ENCODE measurements around the gene CFAP410.

Gene CFAP410

GRCh38 chr21:44291936-44292811 is 47.0 kb downstream of the CFAP410 start:
- no peaks in the 10 kb centered on the region for H3K79me1 ChIP-seq (ENCODE audit: low read length)
- no peak overlapping the region for H2BK5ac ChIP-seq (ENCODE audit: low read depth, low read length, poor library complexity)
- no peak overlapping the region for H2BK120ac ChIP-seq (ENCODE audit: insufficient read depth, low read length, poor library complexity)
- no peak overlapping the region for H2AK5ac ChIP-seq (ENCODE audit: low read length)
- no peak overlapping the region for H3K27ac ChIP-seq (ENCODE audit: low read depth, low read length)
- no peaks in the 10 kb centered on the region for H3K9me3 ChIP-seq (ENCODE audit: insufficient read depth, low read depth, low read length)
- H3K4ac ChIP-seq (ENCODE audit: low read depth, low read length), result no peak overlapping the region
- H3K4me3 ChIP-seq (ENCODE audit: low read depth, low read length), result no peak overlapping the region
- no peak overlapping the region for H3K14ac ChIP-seq (ENCODE audit: low read length)
- H3K79me2 ChIP-seq (ENCODE audit: control insufficient read depth, insufficient read depth, low read length, poor library complexity), result no peaks in the 10 kb centered on the region
- no peaks in the 10 kb centered on the region for H3K27me3 ChIP-seq (ENCODE audit: insufficient read depth, low read length)
- H2BK12ac ChIP-seq (ENCODE audit: low read length), result no peak overlapping the region
- H3K23ac ChIP-seq (ENCODE audit: low read length), result no peak overlapping the region
- no peaks in the 10 kb centered on the region for H3K4me1 ChIP-seq (ENCODE audit: control insufficient read depth in 1 of 2, insufficient read depth in 2 of 2, low read length in 2 of 2)
- no peak for DNase-seq
- no peak overlapping the region for H3K4me2 ChIP-seq (ENCODE audit: low read length)
- H4K8ac ChIP-seq (ENCODE audit: low read depth, low read length), result no peak overlapping the region
- H4K91ac ChIP-seq (ENCODE audit: low read depth, low read length), result no peak overlapping the region
- H4K12ac ChIP-seq (ENCODE audit: low read depth, low read length), result no peak overlapping the region
- no peak overlapping the region for H3K18ac ChIP-seq (ENCODE audit: low read length)
- H3K36me3 ChIP-seq (ENCODE audit: control insufficient read depth in 1 of 2, insufficient read depth in 2 of 2, low read length in 2 of 2), result no peaks in the 10 kb centered on the region
- WGBS (ENCODE audit: extremely low coverage, insufficient coverage, insufficient read length), result no CpG with 5 or more reads among the region's 25 CpGs
- no peak overlapping the region for H3K9ac ChIP-seq (ENCODE audit: low read length)
- no peak overlapping the region for H2AFZ ChIP-seq (ENCODE audit: insufficient read depth, low read length, poor library complexity)

- Histone ChIP-seq H4K91ac (ENCODE audit: low read depth, low read length) (no peak overlapping the region), H3K36me3 (ENCODE audit: control insufficient read depth in 1 of 2, insufficient read depth in 2 of 2, low read length in 2 of 2) (no peaks in the 10 kb centered on the region), H2AFZ (ENCODE audit: insufficient read depth, low read length, poor library complexity) (no peak overlapping the region), H3K9ac (ENCODE audit: low read length) (no peak overlapping the region), H2BK12ac (ENCODE audit: low read length) (no peak overlapping the region), H3K4ac (ENCODE audit: low read depth, low read length) (no peak overlapping the region), H3K79me2 (ENCODE audit: control insufficient read depth, insufficient read depth, low read length, poor library complexity) (no peaks in the 10 kb centered on the region), H3K79me1 (ENCODE audit: low read length) (no peaks in the 10 kb centered on the region), H2BK120ac (ENCODE audit: insufficient read depth, low read length, poor library complexity) (no peak overlapping the region), H3K18ac (ENCODE audit: low read length) (no peak overlapping the region), H3K4me2 (ENCODE audit: low read length) (no peak overlapping the region), H3K9me3 (ENCODE audit: insufficient read depth, low read depth, low read length) (no peaks in the 10 kb centered on the region), H2BK5ac (ENCODE audit: low read depth, low read length, poor library complexity) (no peak overlapping the region), H4K8ac (ENCODE audit: low read depth, low read length) (no peak overlapping the region), H3K4me1 (ENCODE audit: control insufficient read depth in 1 of 2, insufficient read depth in 2 of 2, low read length in 2 of 2) (no peaks in the 10 kb centered on the region), H3K23ac (ENCODE audit: low read length) (no peak overlapping the region), H3K27ac (ENCODE audit: low read depth, low read length) (no peak overlapping the region), H3K4me3 (ENCODE audit: low read depth, low read length) (no peak overlapping the region), H4K12ac (ENCODE audit: low read depth, low read length) (no peak overlapping the region), H3K27me3 (ENCODE audit: insufficient read depth, low read length) (no peaks in the 10 kb centered on the region), H2AK5ac (ENCODE audit: low read length) (no peak overlapping the region), H3K14ac (ENCODE audit: low read length) (no peak overlapping the region)
- no peak for DNase-seq
- WGBS (ENCODE audit: extremely low coverage, insufficient coverage, insufficient read length), result no CpG with 5 or more reads among the region's 33 CpGs
Observed at GRCh38 chr21:44291078-44291935, 47.9 kb downstream of the CFAP410 start.

GRCh38 chr21:44290327-44291077 is 48.7 kb downstream of the CFAP410 start:
- H3K14ac ChIP-seq (ENCODE audit: low read length), result no peak overlapping the region
- DNase-seq, result no peak
- no CpG with 5 or more reads among the region's 16 CpGs for WGBS (ENCODE audit: extremely low coverage, insufficient coverage, insufficient read length)

GRCh38 chr21:44289381-44290010 is 49.7 kb downstream of the CFAP410 start:
- Histone ChIP-seq H2BK12ac (ENCODE audit: low read length) (no peak overlapping the region), H3K23ac (ENCODE audit: low read length) (no peak overlapping the region), H4K91ac (ENCODE audit: low read depth, low read length) (no peak overlapping the region), H2AK5ac (ENCODE audit: low read length) (no peak overlapping the region), H2AFZ (ENCODE audit: insufficient read depth, low read length, poor library complexity) (no peak overlapping the region), H3K14ac (ENCODE audit: low read length) (no peak overlapping the region), H3K79me1 (ENCODE audit: low read length) (no peaks in the 10 kb centered on the region), H3K18ac (ENCODE audit: low read length) (no peak overlapping the region), H3K79me2 (ENCODE audit: control insufficient read depth, insufficient read depth, low read length, poor library complexity) (no peaks in the 10 kb centered on the region), H3K36me3 (ENCODE audit: control insufficient read depth in 1 of 2, insufficient read depth in 2 of 2, low read length in 2 of 2) (no peaks in the 10 kb centered on the region), H3K4me2 (ENCODE audit: low read length) (no peak overlapping the region), H2BK120ac (ENCODE audit: insufficient read depth, low read length, poor library complexity) (no peak overlapping the region), H4K8ac (ENCODE audit: low read depth, low read length) (no peak overlapping the region), H3K27me3 (ENCODE audit: insufficient read depth, low read length) (no peaks in the 10 kb centered on the region), H3K4me3 (ENCODE audit: low read depth, low read length) (no peak overlapping the region), H2BK5ac (ENCODE audit: low read depth, low read length, poor library complexity) (no peak overlapping the region), H3K4ac (ENCODE audit: low read depth, low read length) (no peak overlapping the region), H3K9me3 (ENCODE audit: insufficient read depth, low read depth, low read length) (no peaks in the 10 kb centered on the region), H4K12ac (ENCODE audit: low read depth, low read length) (no peak overlapping the region), H3K4me1 (ENCODE audit: control insufficient read depth in 1 of 2, insufficient read depth in 2 of 2, low read length in 2 of 2) (peaks cover 0 to 4% of the 10 kb centered on the region in 2 experiments), H3K9ac (ENCODE audit: low read length) (no peak overlapping the region), H3K27ac (ENCODE audit: low read depth, low read length) (no peak overlapping the region)
- no CpG with 5 or more reads among the region's 24 CpGs for WGBS (ENCODE audit: extremely low coverage, insufficient coverage, insufficient read length)
- no peak for DNase-seq

More at GRCh38 chr21:44290327-44291077, 48.7 kb downstream of the CFAP410 start:
- no peak overlapping the region for H4K91ac ChIP-seq (ENCODE audit: low read depth, low read length)
- H2BK5ac ChIP-seq (ENCODE audit: low read depth, low read length, poor library complexity), result no peak overlapping the region
- H3K36me3 ChIP-seq (ENCODE audit: control insufficient read depth in 1 of 2, insufficient read depth in 2 of 2, low read length in 2 of 2), result no peaks in the 10 kb centered on the region
- H4K8ac ChIP-seq (ENCODE audit: low read depth, low read length), result no peak overlapping the region
- no peak overlapping the region for H3K18ac ChIP-seq (ENCODE audit: low read length)
- H3K9me3 ChIP-seq (ENCODE audit: insufficient read depth, low read depth, low read length), result no peaks in the 10 kb centered on the region
- no peaks in the 10 kb centered on the region for H3K79me2 ChIP-seq (ENCODE audit: control insufficient read depth, insufficient read depth, low read length, poor library complexity)
- H3K4me3 ChIP-seq (ENCODE audit: low read depth, low read length), result no peak overlapping the region
- no peak overlapping the region for H3K4me2 ChIP-seq (ENCODE audit: low read length)
- H3K4ac ChIP-seq (ENCODE audit: low read depth, low read length), result no peak overlapping the region
- no peak overlapping the region for H2BK120ac ChIP-seq (ENCODE audit: insufficient read depth, low read length, poor library complexity)
- H3K27me3 ChIP-seq (ENCODE audit: insufficient read depth, low read length), result no peaks in the 10 kb centered on the region
- no peak overlapping the region for H3K9ac ChIP-seq (ENCODE audit: low read length)
- H2AFZ ChIP-seq (ENCODE audit: insufficient read depth, low read length, poor library complexity), result no peak overlapping the region
- no peak overlapping the region for H3K27ac ChIP-seq (ENCODE audit: low read depth, low read length)
- H4K12ac ChIP-seq (ENCODE audit: low read depth, low read length), result no peak overlapping the region
- no peak overlapping the region for H3K23ac ChIP-seq (ENCODE audit: low read length)
- peaks cover 0 to 1% of the 10 kb centered on the region in 2 experiments for H3K4me1 ChIP-seq (ENCODE audit: control insufficient read depth in 1 of 2, insufficient read depth in 2 of 2, low read length in 2 of 2)
- H3K79me1 ChIP-seq (ENCODE audit: low read length), result no peaks in the 10 kb centered on the region
- no peak overlapping the region for H2BK12ac ChIP-seq (ENCODE audit: low read length)
- no peak overlapping the region for H2AK5ac ChIP-seq (ENCODE audit: low read length)

All from trophoblast cell (in vitro differentiated cells and primary cell).